ENCODE data around the gene PKNOX2. TPM values are rescaled to one million over a fixed set of nuclear protein-coding genes. Genes with fewer than 3 reads are reported as not detected.

PKNOX2 gene
- total and polyA plus RNA-seq, 2 of the 4 experiments (the other 2 are of a cell fraction), result 0.72 to 2.3 TPM

GRCh38 chr11:125372911-125373310 is 208.4 kb downstream of the PKNOX2 start:
- no peak overlapping the region for H3K18ac ChIP-seq (ENCODE audit: low read depth, low read length)
- CTCF ChIA-PET, result no interaction called here
- no peak overlapping the region for H3K4ac ChIP-seq (ENCODE audit: low read depth, low read length)
- H4K8ac ChIP-seq (ENCODE audit: low read depth in 2 of 2, low read length in 2 of 2), result no peak overlapping the region
- H2AK5ac ChIP-seq (ENCODE audit: low read depth, low read length), result no peak overlapping the region; the same call in 1 of the 2 replicates
- ATAC-seq (ENCODE audit: low read depth), result no peak
- no peak overlapping the region for H2BK120ac ChIP-seq (ENCODE audit: low read depth, low read length)
- no peak overlapping the region for H4K5ac ChIP-seq (ENCODE audit: low read depth, low read length)
- H2BK20ac ChIP-seq (ENCODE audit: low read depth, low read length), result no peak overlapping the region
- no peak overlapping the region for H2BK5ac ChIP-seq (ENCODE audit: low read depth, low read length, poor library complexity, severe bottlenecking)
- POLR2A ChIA-PET (ENCODE audit: unreplicated experiment), result no interaction called here
- H3K9me3 ChIP-seq (ENCODE audit: control insufficient read depth, insufficient read depth, low read length), result no peaks in the 10 kb centered on the region
- no peak overlapping the region for H2AFZ ChIP-seq (replicated peaks; ENCODE audit: low read length, poor library complexity)
- no TSS peak for BruUV-seq (replicated peaks)
- H3K27ac ChIP-seq (ENCODE audit: insufficient read depth, low read length), result no peak overlapping the region
- dilution Hi-C loops (cut with HindIII; ENCODE audit: low sequenced_read_pairs, unreplicated experiment), result no loop called here
- H3K36me3 ChIP-seq (ENCODE audit: control insufficient read depth, insufficient read depth, low read length), result no peaks in the 10 kb centered on the region; the same call in 1 of the 2 replicates
- no peak overlapping the region for H3K23ac ChIP-seq (ENCODE audit: low read depth, low read length)
- H3K4me2 ChIP-seq (ENCODE audit: low read depth, low read length), result no peak overlapping the region
- H3K56ac ChIP-seq (ENCODE audit: extremely low read depth, insufficient read depth, low read length), result no peak overlapping the region
- H3K14ac ChIP-seq (replicated peaks; ENCODE audit: low read depth, low read length), result no peak overlapping the region
- H3K79me1 ChIP-seq (ENCODE audit: low read depth in 1 of 2, low read length in 2 of 2), result no peaks in the 10 kb centered on the region
- peaks cover 6% of the 10 kb centered on the region; the same call in 1 of the 2 replicates for H3K4me1 ChIP-seq (ENCODE audit: control insufficient read depth, insufficient read depth, low read length)
- no peak overlapping the region for H2BK15ac ChIP-seq (ENCODE audit: low read depth, low read length)
- no peaks in the 10 kb centered on the region for H3K9me1 ChIP-seq (ENCODE audit: insufficient read depth, low read length)
- TF ChIP-seq FOS (IDR thresholded peaks at IDR 0.05; ENCODE audit: low read depth, low read length) (no peak), SMC3 (IDR thresholded peaks at IDR 0.05; ENCODE audit: low read depth, low read length) (no peak), RCOR1 (IDR thresholded peaks at IDR 0.05; ENCODE audit: insufficient replicate concordance, low read length) (no peak), MAFK (IDR thresholded peaks at IDR 0.05; ENCODE audit: low read depth, low read length) (no peak), BHLHE40 (IDR thresholded peaks at IDR 0.05; ENCODE audit: low read depth, low read length) (no peak), CHD1 (IDR thresholded peaks at IDR 0.05; ENCODE audit: low read depth, low read length) (no peak), POLR2A (IDR thresholded peaks at IDR 0.05; ENCODE audit: low read depth, low read length) (no peak), MXI1 (IDR thresholded peaks at IDR 0.05; ENCODE audit: borderline replicate concordance, low read depth, low read length) (no peak), MAZ (IDR thresholded peaks at IDR 0.05; ENCODE audit: borderline replicate concordance, low read depth, low read length) (no peak), NFE2L2 (IDR thresholded peaks at IDR 0.05; ENCODE audit: low read depth, low read length) (no peak), CEBPB (IDR thresholded peaks at IDR 0.05; ENCODE audit: low read depth, low read length) (no peak), RAD21 (IDR thresholded peaks at IDR 0.05; ENCODE audit: low read length) (no peak)
- TF ChIP-seq, protein P1, sequence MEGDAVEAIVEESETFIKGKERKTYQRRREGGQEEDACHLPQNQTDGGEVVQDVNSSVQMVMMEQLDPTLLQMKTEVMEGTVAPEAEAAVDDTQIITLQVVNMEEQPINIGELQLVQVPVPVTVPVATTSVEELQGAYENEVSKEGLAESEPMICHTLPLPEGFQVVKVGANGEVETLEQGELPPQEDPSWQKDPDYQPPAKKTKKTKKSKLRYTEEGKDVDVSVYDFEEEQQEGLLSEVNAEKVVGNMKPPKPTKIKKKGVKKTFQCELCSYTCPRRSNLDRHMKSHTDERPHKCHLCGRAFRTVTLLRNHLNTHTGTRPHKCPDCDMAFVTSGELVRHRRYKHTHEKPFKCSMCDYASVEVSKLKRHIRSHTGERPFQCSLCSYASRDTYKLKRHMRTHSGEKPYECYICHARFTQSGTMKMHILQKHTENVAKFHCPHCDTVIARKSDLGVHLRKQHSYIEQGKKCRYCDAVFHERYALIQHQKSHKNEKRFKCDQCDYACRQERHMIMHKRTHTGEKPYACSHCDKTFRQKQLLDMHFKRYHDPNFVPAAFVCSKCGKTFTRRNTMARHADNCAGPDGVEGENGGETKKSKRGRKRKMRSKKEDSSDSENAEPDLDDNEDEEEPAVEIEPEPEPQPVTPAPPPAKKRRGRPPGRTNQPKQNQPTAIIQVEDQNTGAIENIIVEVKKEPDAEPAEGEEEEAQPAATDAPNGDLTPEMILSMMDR (conservative IDR thresholded peaks at IDR 0.05; ENCODE audit: low read depth, low read length), result no peak
- TF ChIP-seq, protein P2, sequence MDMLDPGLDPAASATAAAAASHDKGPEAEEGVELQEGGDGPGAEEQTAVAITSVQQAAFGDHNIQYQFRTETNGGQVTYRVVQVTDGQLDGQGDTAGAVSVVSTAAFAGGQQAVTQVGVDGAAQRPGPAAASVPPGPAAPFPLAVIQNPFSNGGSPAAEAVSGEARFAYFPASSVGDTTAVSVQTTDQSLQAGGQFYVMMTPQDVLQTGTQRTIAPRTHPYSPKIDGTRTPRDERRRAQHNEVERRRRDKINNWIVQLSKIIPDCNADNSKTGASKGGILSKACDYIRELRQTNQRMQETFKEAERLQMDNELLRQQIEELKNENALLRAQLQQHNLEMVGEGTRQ (IDR thresholded peaks at IDR 0.05; ENCODE audit: low read depth, low read length), result no peak
- TF ChIP-seq, protein P3, sequence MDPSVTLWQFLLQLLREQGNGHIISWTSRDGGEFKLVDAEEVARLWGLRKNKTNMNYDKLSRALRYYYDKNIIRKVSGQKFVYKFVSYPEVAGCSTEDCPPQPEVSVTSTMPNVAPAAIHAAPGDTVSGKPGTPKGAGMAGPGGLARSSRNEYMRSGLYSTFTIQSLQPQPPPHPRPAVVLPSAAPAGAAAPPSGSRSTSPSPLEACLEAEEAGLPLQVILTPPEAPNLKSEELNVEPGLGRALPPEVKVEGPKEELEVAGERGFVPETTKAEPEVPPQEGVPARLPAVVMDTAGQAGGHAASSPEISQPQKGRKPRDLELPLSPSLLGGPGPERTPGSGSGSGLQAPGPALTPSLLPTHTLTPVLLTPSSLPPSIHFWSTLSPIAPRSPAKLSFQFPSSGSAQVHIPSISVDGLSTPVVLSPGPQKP (IDR thresholded peaks at IDR 0.05; ENCODE audit: borderline replicate concordance, low read depth, low read length), result no peak
- H3K9ac ChIP-seq (ENCODE audit: low read depth, low read length), result no peak overlapping the region
- in situ Hi-C loops (cut with MboI; ENCODE audit: low sequenced_read_pairs), result no loop called here
- no CpG with 5 or more reads among the region's 3 CpGs for WGBS, 2 experiments (ENCODE audit: extremely low coverage in 2 of 2, insufficient read length in 1 of 2)
- intact Hi-C loops (cut with micrococcal nuclease), result no loop called here
- H3K4me3 ChIP-seq (ENCODE audit: insufficient read depth, low read depth, low read length), result no peak overlapping the region
- H4K20me1 ChIP-seq (ENCODE audit: insufficient read depth, low read length), result no peaks in the 10 kb centered on the region
- H4K91ac ChIP-seq (ENCODE audit: insufficient read depth, low read depth, low read length), result no peak overlapping the region
- no peak overlapping the region for H2AK9ac ChIP-seq (replicated peaks; ENCODE audit: low read depth, low read length, poor library complexity)
- H3K27me3 ChIP-seq (ENCODE audit: control insufficient read depth, insufficient read depth, low read length), result peaks cover 5% of the 10 kb centered on the region
- DNase-seq, result no peak

All from IMR-90 (cell line).